Endothelial cell of umbilical vein (primary cell): ENCODE measurements around the gene OPTN. TPM values are rescaled to one million over a fixed set of nuclear protein-coding genes. Genes with fewer than 3 reads are reported as not detected.

Experiments used
- BruUV-seq: library from RNA; stranded (reverse); fragments of 400-500 nt; replicated peaks from 2 replicates; lab custom pipeline; 2021; lab: Mats Ljungman, UMichigan
- CTCF ChIA-PET: fragments of 300-600, 350-600 bp; sonication (Branson Sonifier 250); formaldehyde crosslinking; loops from one replicate; lab custom pipeline; 2021; ENCODE audit warnings: antibody characterized with exemption, inconsistent platforms; lab: Charles Lee
- POLR2A ChIA-PET: fragments of 300-600, 350-600 bp; sonication (Branson Sonifier 250); formaldehyde crosslinking; loops from one replicate; lab custom pipeline; 2021; ENCODE audit warnings: antibody characterized with exemption, inconsistent platforms; lab: Charles Lee
- DNase-seq: peaks from one replicate; pipeline ENCODE4 v3.0.0-alpha.2; 2011; ENCODE audit warnings: low read depth, low spot score
- FAIRE-seq: peaks from 2 replicates; lab custom pipeline; 2011; peaks lifted over from hg19 to GRCh38; lab: Jason Lieb, UNC
- H2AFZ ChIP-seq: 2 replicates; pipeline ENCODE4 v1.6.0; 2012; ENCODE audit warnings: low read depth, low read length, control low read depth, inconsistent platforms
- H3K27ac ChIP-seq: 2 replicates; pipeline ENCODE4 v1.5.1; 2011; ENCODE audit warnings: low read depth, mild to moderate bottlenecking, control low read depth, low read length, moderate library complexity; ENCODE audit not compliant: insufficient read depth
- H3K27me3 ChIP-seq, 2 experiments: 2 replicates each; pipeline versions ENCODE4 v1.6.0 to v1.6.1; 2011; ENCODE audit warnings: low read length in 2 of 2, mixed read lengths in 1 of 2; ENCODE audit not compliant: control insufficient read depth in 2 of 2, insufficient read depth in 2 of 2
- H3K36me3 ChIP-seq, 2 experiments: 2 replicates in 1 of 2; 3 replicates in 1 of 2; pipeline ENCODE4 v1.5.1; 2011; ENCODE audit warnings: low read length in 2 of 2, mild to moderate bottlenecking in 1 of 2, moderate library complexity in 1 of 2; ENCODE audit not compliant: control insufficient read depth in 2 of 2, insufficient read depth in 2 of 2; ENCODE audit errors: extremely low read depth in 1 of 2
- H3K4me1 ChIP-seq: 3 replicates; pipeline ENCODE4 v1.5.1; 2011; ENCODE audit warnings: mild to moderate bottlenecking, low read length; ENCODE audit not compliant: control insufficient read depth, insufficient read depth; ENCODE audit errors: extremely low read depth
- H3K4me2 ChIP-seq: 2 replicates; pipeline ENCODE4 v1.6.1; 2011; ENCODE audit warnings: low read length, control low read depth, mixed read lengths; ENCODE audit not compliant: insufficient read depth
- H3K4me3 ChIP-seq, 3 experiments: fragments of 200-600 bp in 1 of 3; sonication (generic), shearing (Covaris generic) in 1 of 3; replicated peaks in 1 of 3; 2 replicates each; pipeline ENCODE4 v1.5.1; 2011 to 2016; ENCODE audit warnings: control low read depth in 3 of 3, low read length in 3 of 3, mild to moderate bottlenecking in 2 of 3, inconsistent platforms in 1 of 3, low read depth in 1 of 3, moderate library complexity in 1 of 3; ENCODE audit not compliant: insufficient read depth in 1 of 3
- H3K79me2 ChIP-seq: 2 replicates; pipeline ENCODE4 v1.6.0; 2012; ENCODE audit warnings: low read length, inconsistent platforms; ENCODE audit not compliant: control insufficient read depth, insufficient read depth
- H3K9ac ChIP-seq: replicated peaks from 2 replicates; pipeline ENCODE3; 2011; ENCODE audit warnings: low read length, control low read depth; ENCODE audit not compliant: insufficient read depth; ENCODE audit errors: extremely low read depth
- H3K9me1 ChIP-seq: replicated peaks from 3 replicates; pipeline ENCODE4 v1.6.0; 2011; ENCODE audit warnings: mild to moderate bottlenecking, low read length; ENCODE audit not compliant: control insufficient read depth, insufficient read depth; ENCODE audit errors: extremely low read depth
- H3K9me3 ChIP-seq: replicated peaks from 2 replicates; pipeline ENCODE4 v1.5.1; 2012; ENCODE audit warnings: low read length, inconsistent platforms; ENCODE audit not compliant: control insufficient read depth, insufficient read depth
- H4K20me1 ChIP-seq: replicated peaks from 2 replicates; pipeline ENCODE3; 2011; ENCODE audit warnings: mild to moderate bottlenecking, low read length; ENCODE audit not compliant: control insufficient read depth, insufficient read depth; ENCODE audit errors: extremely low read depth
- CTCF ChIP-seq, 2 donors: IDR thresholded peaks; 1 replicate in 1 of 2; 2 replicates in 1 of 2; pipeline ENCODE4 v1.5.1; 2011; ENCODE audit warnings: low read length in 2 of 2, mild to moderate bottlenecking in 2 of 2, moderate library complexity in 2 of 2, control low read depth in 1 of 2, inconsistent platforms in 1 of 2, low read depth in 1 of 2; ENCODE audit not compliant: insufficient read depth in 1 of 2; ENCODE audit errors: extremely low read depth in 1 of 2
- EZH2 ChIP-seq: IDR thresholded peaks from 2 replicates; pipeline ENCODE4 v1.6.1; 2012; ENCODE audit warnings: borderline replicate concordance, low read depth, mild to moderate bottlenecking, moderate library complexity, low read length, inconsistent platforms; ENCODE audit not compliant: severe bottlenecking
- FOS ChIP-seq: IDR thresholded peaks from 2 replicates; pipeline ENCODE4 v1.6.1; 2011; ENCODE audit warnings: mild to moderate bottlenecking, low read length, moderate library complexity, borderline replicate concordance; ENCODE audit not compliant: insufficient read depth
- GATA2 ChIP-seq: IDR thresholded peaks from 2 replicates; pipeline ENCODE4 v1.7.0; 2011; ENCODE audit warnings: low read depth, mild to moderate bottlenecking, moderate library complexity, mixed read lengths, low read length; ENCODE audit not compliant: insufficient read length, insufficient read depth
- JUN ChIP-seq: IDR thresholded peaks from 2 replicates; pipeline ENCODE4 v1.6.1; 2011; ENCODE audit warnings: borderline replicate concordance, low read depth; ENCODE audit not compliant: insufficient read length, insufficient read depth
- MYC ChIP-seq: IDR thresholded peaks from one replicate; pipeline ENCODE4 v1.6.1; 2011; ENCODE audit warnings: mild to moderate bottlenecking, low read depth, low read length
- POLR2A ChIP-seq: IDR thresholded peaks from 2 replicates; pipeline ENCODE4 v1.6.1; 2012; ENCODE audit warnings: low read depth, mild to moderate bottlenecking, control low read depth, low read length
- POLR2AphosphoS5 ChIP-seq: IDR thresholded peaks from 2 replicates; pipeline ENCODE4 v1.6.1; 2012; ENCODE audit warnings: low read depth, mild to moderate bottlenecking, control low read depth, low read length, moderate library complexity; ENCODE audit not compliant: insufficient read depth
- dilution Hi-C: fragments of 300-500 bp; cut with MboI; formaldehyde crosslinking; loops from one replicate; pipeline ENCODE4 v1.15.0; 2019; ENCODE audit warnings: low sequenced_read_pairs; ENCODE audit not compliant: extremely low pct_ligation_motif_present
- intact Hi-C: fragments of 100-400 bp; cut with micrococcal nuclease; formaldehyde crosslinking; loops from one replicate; pipeline ENCODE4 v1.10.0; 2022
- polyA plus RNA-seq, 4 experiments: library from polyadenylated mRNA; depleted of rRNA in 3 of 4; stranded (reverse) in 3 of 4; unstranded in 1 of 4; fragments of >200 nt; gene quantifications; 2 replicates each; pipeline versions ENCODE4 v1.2.1 to v1.2.3, GENCODE V29; 2011 to 2012; ENCODE audit warnings: missing spikeins in 1 of 4
- small RNA-seq: library from RNA; depleted of rRNA; stranded (forward); fragments of <200 nt; gene quantifications from one replicate; pipeline ENCODE3, GENCODE V24; 2012; ENCODE audit warnings: low replicate concordance, low read depth; ENCODE audit not compliant: insufficient read depth, insufficient read length
- total RNA-seq: library from RNA; stranded (reverse); gene quantifications from 2 replicates; pipeline ENCODE4 v1.2.3, GENCODE V29; 2021

OPTN gene
- total and polyA plus RNA-seq, 2 donors (not counting 3 experiments of a cell fraction or from before 2014, with no cell fraction given): 22.7 to 94.2 TPM

GRCh38 chr10:13187135-13187534 is 87.2 kb downstream of the OPTN start:
- DNase-seq (no peak), FAIRE-seq (no peak)
- no peaks in the 10 kb centered on the region for H4K20me1 ChIP-seq
- no peak overlapping the region for H3K4me3 ChIP-seq
- H3K4me1 ChIP-seq: no peaks in the 10 kb centered on the region
- H3K27me3 ChIP-seq: no peaks in the 10 kb centered on the region
- peaks cover 0 to 5% of the 10 kb centered on the region in 2 experiments for H3K36me3 ChIP-seq
- no peaks in the 10 kb centered on the region for H3K9me3 ChIP-seq
- ChIA-PET POLR2A (no interaction called here), CTCF (no interaction called here)
- no peaks in the 10 kb centered on the region for H3K79me2 ChIP-seq
- intact Hi-C loops: no loop called here
- H2AFZ ChIP-seq: no peak overlapping the region
- BruUV-seq: no TSS peak
- H3K27ac ChIP-seq: no peak overlapping the region
- H3K9me1 ChIP-seq: no peaks in the 10 kb centered on the region
- no peak for TF ChIP-seq MYC
- no peak for TF ChIP-seq EZH2
- no peak for TF ChIP-seq JUN
- TF ChIP-seq CTCF (IDR thresholded peaks at IDR 0.05; ENCODE audit: extremely low read depth in 1 of 2, insufficient read depth in 1 of 2, low read depth in 1 of 2, low read length in 2 of 2): no peak
- no peak for TF ChIP-seq POLR2A
- TF ChIP-seq POLR2AphosphoS5: no peak
- no peak for TF ChIP-seq FOS
- no peak for TF ChIP-seq GATA2
- no peak overlapping the region for H3K4me2 ChIP-seq
- dilution Hi-C loops: no loop called here
- no peak overlapping the region for H3K9ac ChIP-seq

Small RNA genes lying within 50 kb of the gene (small RNA-seq; reads per million reads assigned to genes)
- gene SNRPGP5: not detected

Other genes starting within 250 kb of the OPTN start
- gene CCDC3, start 98.5 kb upstream of the OPTN start, total RNA-seq: 1.2 and 1.4 TPM in 2 replicates
- 0.90 and 1.2 TPM in 2 replicates for gene CCDC3, start 98.5 kb upstream of the OPTN start, polyA plus RNA-seq
- gene MCM10, start 61.4 kb downstream of the OPTN start, total RNA-seq: 28.7 and 31.6 TPM in 2 replicates
- gene MCM10, start 61.4 kb downstream of the OPTN start, polyA plus RNA-seq: 1.9 and 3.3 TPM in 2 replicates
- not detected in 2 replicates for gene UCMA, start 134.2 kb downstream of the OPTN start, total RNA-seq
- not detected in 2 replicates for gene UCMA, start 134.2 kb downstream of the OPTN start, polyA plus RNA-seq
- 9.4 and 9.8 TPM in 2 replicates for gene PHYH, start 199.9 kb downstream of the OPTN start, total RNA-seq
- gene PHYH, start 199.9 kb downstream of the OPTN start, polyA plus RNA-seq: 4.7 and 5.6 TPM in 2 replicates
- 55.4 and 59.9 TPM in 2 replicates for gene SEPHS1, start 248.1 kb downstream of the OPTN start, total RNA-seq
- 31.6 and 40.6 TPM in 2 replicates for gene SEPHS1, start 248.1 kb downstream of the OPTN start, polyA plus RNA-seq